K562 (cell line): ENCODE data around the gene SEPTIN8. TPM values are rescaled to one million over a fixed set of nuclear protein-coding genes. Genes with fewer than 3 reads are reported as not detected.

ENCODE experiments used
- ATAC-seq: fragments of 200-7000 bp; cut with Tn5 transposase; 3 replicates; pipeline ENCODE4 v1.9.1; 2020; ENCODE audit warnings: moderate library complexity
- BruUV-seq: library from RNA; stranded (reverse); fragments of 400-500 nt; replicated peaks from 2 replicates; lab custom pipeline; 2021; lab: Mats Ljungman, UMichigan
- CTCF ChIA-PET: fragments of 300-600 bp; formaldehyde crosslinking; extraction: SDS; loops from one replicate; lab custom pipeline; 2021; ENCODE audit warnings: low intra/inter-chr PET ratio; lab: Yijun Ruan, JAX
- POLR2A ChIA-PET: fragments of 300-600, 350-650 bp; sonication (Branson Sonifier 250); formaldehyde crosslinking; extraction: SDS; loops from one replicate; lab custom pipeline; 2021; ENCODE audit warnings: antibody characterized with exemption, inconsistent platforms; lab: Yijun Ruan, JAX
- DNase-seq, 4 experiments: peaks; one replicate each; pipeline versions ENCODE4 v3.0.0 to v3.0.0-alpha.2; 2011 to 2018; ENCODE audit warnings: low spot score in 3 of 4, mixed read lengths in 3 of 4; ENCODE audit errors: extremely low read depth in 1 of 4
- FAIRE-seq: peaks from 2 replicates; lab custom pipeline; 2011; peaks lifted over from hg19 to GRCh38; lab: Jason Lieb, UNC
- H2AFZ ChIP-seq: 2 replicates; pipeline ENCODE4 v1.6.0; 2011; ENCODE audit warnings: low read depth, low read length, control low read depth, inconsistent platforms
- H3K27ac ChIP-seq: fragments of 200-600 bp; 3 replicates; pipeline ENCODE4 v1.8.0; 2011; ENCODE audit warnings: low read depth, mild to moderate bottlenecking, control low read depth, inconsistent platforms, low read length, moderate library complexity, mixed read lengths; ENCODE audit errors: extremely low read depth
- H3K27me3 ChIP-seq, 2 experiments: fragments of 300-600 bp in 1 of 2; 2 replicates in 1 of 2; 3 replicates in 1 of 2; pipeline versions ENCODE4 v1.6.0 to v1.8.0; 2011; ENCODE audit warnings: inconsistent platforms in 2 of 2, low read length in 2 of 2, mild to moderate bottlenecking in 1 of 2, mixed read lengths in 1 of 2, moderate library complexity in 1 of 2; ENCODE audit not compliant: control insufficient read depth in 2 of 2, insufficient read depth in 2 of 2
- H3K36me3 ChIP-seq: fragments of 300-600 bp; 3 replicates; pipeline ENCODE4 v1.8.0; 2011; ENCODE audit warnings: mild to moderate bottlenecking, low read length, inconsistent platforms; ENCODE audit not compliant: control insufficient read depth, insufficient read depth
- H3K4me1 ChIP-seq, 2 experiments: fragments of 200-600 bp in 1 of 2; replicated peaks in 1 of 2; 2 replicates in 1 of 2; 3 replicates in 1 of 2; pipeline versions ENCODE4 v1.5.1 to v1.8.0; 2011; ENCODE audit warnings: inconsistent platforms in 2 of 2, low read length in 2 of 2, mild to moderate bottlenecking in 1 of 2, mixed read lengths in 1 of 2, moderate library complexity in 1 of 2; ENCODE audit not compliant: control insufficient read depth in 2 of 2, insufficient read depth in 2 of 2
- H3K4me2 ChIP-seq: 2 replicates; pipeline ENCODE4 v1.6.1; 2011; ENCODE audit warnings: low read length, control low read depth, inconsistent platforms, mixed read lengths; ENCODE audit not compliant: insufficient read depth
- H3K4me3 ChIP-seq: fragments of 200-600 bp; sonication (generic), shearing (Covaris generic); 2 replicates; pipeline ENCODE4 v1.5.1; 2016; ENCODE audit warnings: control low read depth, inconsistent platforms
- H3K79me2 ChIP-seq: fragments of 200-600 bp; 3 replicates; pipeline ENCODE4 v1.8.0; 2011; ENCODE audit warnings: low read length, inconsistent platforms; ENCODE audit not compliant: control insufficient read depth, insufficient read depth
- H3K9ac ChIP-seq, 2 experiments: 2 replicates each; pipeline versions ENCODE4 v1.6.0 to v1.6.1; 2011; ENCODE audit warnings: low read depth in 2 of 2, low read length in 2 of 2, control low read depth in 1 of 2, inconsistent platforms in 1 of 2, mild to moderate bottlenecking in 1 of 2, mixed read lengths in 1 of 2; ENCODE audit not compliant: insufficient read depth in 1 of 2
- H3K9me1 ChIP-seq: one replicate; pipeline ENCODE4 v1.6.0; 2011; ENCODE audit warnings: inconsistent platforms, mild to moderate bottlenecking, low read length, moderate library complexity; ENCODE audit not compliant: control insufficient read depth, insufficient read depth
- H3K9me3 ChIP-seq: replicated peaks from 2 replicates; pipeline ENCODE4 v1.5.1; 2011; ENCODE audit warnings: low read depth, low read length, inconsistent platforms; ENCODE audit not compliant: control insufficient read depth, insufficient read depth
- H4K20me1 ChIP-seq: replicated peaks from 2 replicates; pipeline ENCODE4 v1.6.1; 2011; ENCODE audit warnings: low read length, inconsistent platforms, mixed read lengths; ENCODE audit not compliant: control insufficient read depth, insufficient read depth
- CTBP1 ChIP-seq: fragments of 450-650 bp; IDR thresholded peaks from 2 replicates; pipeline ENCODE4 v1.6.1; 2016; ENCODE audit warnings: borderline replicate concordance
- CTCFL ChIP-seq: IDR thresholded peaks from 2 replicates; pipeline ENCODE4 v1.6.1; 2011; ENCODE audit warnings: borderline replicate concordance, low read depth, mild to moderate bottlenecking, moderate library complexity, low read length; ENCODE audit not compliant: insufficient read depth, poor library complexity, severe bottlenecking
- MYC ChIP-seq, 2 experiments: fragments of 250-450 bp in 1 of 2; sonication (Bioruptor Pico) in 1 of 2; IDR thresholded peaks; 2 replicates each; pipeline versions ENCODE4 v1.5.1 to v1.6.1; 2012 to 2021; ENCODE audit warnings: low read depth in 2 of 2, borderline replicate concordance in 1 of 2, improper control_type of control experiment in 1 of 2, low read length in 1 of 2, mild to moderate bottlenecking in 1 of 2, moderate library complexity in 1 of 2
- RAD21 ChIP-seq, 2 experiments: fragments of 250-450 bp in 1 of 2; fragments of 450-650 bp in 1 of 2; sonication (Bioruptor Pico) in 1 of 2; formaldehyde crosslinking in 1 of 2; IDR thresholded peaks in 1 of 2; conservative IDR thresholded peaks in 1 of 2; 2 replicates each; pipeline versions ENCODE4 v1.4.0 to v1.8.0; 2020 to 2022; ENCODE audit warnings: mild to moderate bottlenecking in 2 of 2, moderate library complexity in 1 of 2
- REST ChIP-seq, 2 experiments: fragments of 450-650 bp; formaldehyde crosslinking in 1 of 2; IDR thresholded peaks; 2 replicates each; pipeline versions ENCODE4 v1.4.0 to v1.6.1; 2014 to 2020; ENCODE audit warnings: mild to moderate bottlenecking in 2 of 2, borderline replicate concordance in 1 of 2, low read depth in 1 of 2
- SOX6 ChIP-seq: fragments of 450-650 bp; IDR thresholded peaks from 2 replicates; pipeline ENCODE4 v1.6.1; 2014; ENCODE audit warnings: mild to moderate bottlenecking
- TFAP4 ChIP-seq: sonication (generic); formaldehyde crosslinking; IDR thresholded peaks from 2 replicates; pipeline ENCODE4 v1.8.0; 2022; ENCODE audit warnings: missing genetic modification reagents, mild to moderate bottlenecking, moderate library complexity, borderline replicate concordance
- WGBS: fragments of 100-300 bp; shearing (Covaris generic); methylation state at CpG from one replicate; pipeline ENCODE4 v1.1.6; 2016; ENCODE audit warnings: low coverage, mixed read lengths; ENCODE audit not compliant: insufficient coverage; ENCODE audit errors: missing lambda C conversion rate; 5-methylcytosine and 5-hydroxymethylcytosine counted together
- in situ Hi-C: fragments of 300-500 bp; cut with MboI; formaldehyde crosslinking; loops from 4 replicates; pipeline ENCODE4 v1.15.0; 2018; ENCODE audit warnings: inconsistent platforms, mixed read lengths
- intact Hi-C: fragments of 100-400 bp; cut with micrococcal nuclease; formaldehyde crosslinking; loops from 2 replicates; pipeline ENCODE4 v1.14.2; 2022
- polyA plus RNA-seq, 8 experiments: library from polyadenylated mRNA; depleted of rRNA in 4 of 8; stranded (reverse) in 5 of 8; unstranded in 3 of 8; fragments of >200 nt; fragmentation: Nextera tagmentation in 2 of 8; fragmentation: Illumina TruSeq in 1 of 8; extraction: Ambion mirVana in 2 of 8; extraction: Trizol in 1 of 8; gene quantifications; 2 replicates each; pipeline versions ENCODE4 v1.2.1 to v1.2.3, GENCODE V29; 2011 to 2014; ENCODE audit warnings: inconsistent platforms in 1 of 8, missing spikeins in 1 of 8
- total RNA-seq, 7 experiments: library from RNA; depleted of rRNA in 6 of 7; stranded (reverse); fragments of >200 nt in 6 of 7; fragmentation: Illumina TruSeq in 2 of 7; extraction: Trizol in 2 of 7; gene quantifications; 2 replicates each; pipeline versions ENCODE4 v1.2.1 to v1.2.3, GENCODE V29; 2011 to 2021; ENCODE audit warnings: low replicate concordance in 1 of 7

SEPTIN8 gene
- total and polyA plus RNA-seq, 9 of the 15 experiments (the other 6 are each of a cell fraction or from before 2014, with no cell fraction given), result 19.3 to 142 (median 101) TPM

GRCh38 chr5:132807163-132807838 is 30.3 kb upstream of the SEPTIN8 start:
- peak; percentile 93 for ATAC-seq
- Histone ChIP-seq H3K4me2 (0 out of 2 replicates have a peak overlapping the region, but pooled peaks have one; percentile 9), H3K36me3 (no peaks in the 10 kb centered on the region), H3K27ac (no peak overlapping the region), H3K27me3 (no peaks in the 10 kb centered on the region), H2AFZ (peak overlapping the region; percentile 62), H3K4me3 (no peak overlapping the region), H3K9me3 (no peaks in the 10 kb centered on the region; the same call in 1 of the 2 replicates), H4K20me1 (no peaks in the 10 kb centered on the region), H3K4me1 (peaks cover 7 to 10% of the 10 kb centered on the region in 2 experiments; a peak in 3 of 5 replicates), H3K9ac (peak overlapping the region; percentile 4 to 70; a peak in 1 of 4 replicates), H3K79me2 (no peaks in the 10 kb centered on the region), H3K9me1 (no peaks in the 10 kb centered on the region)
- intact Hi-C loops, result loop anchor here (2.0 kb wide), 2 partner anchors 32 to 60 kb away; partner anchors contain the start of genes GDF9 and UQCRQ
- DNase-seq, result peak in 2 of 4 experiments; percentile 60 to 70
- WGBS, result 39% methylated on average over 12 of the region's 12 CpGs
- CTCF ChIA-PET, result no interaction called here
- no TSS peak for BruUV-seq
- POLR2A ChIA-PET, result interaction anchor here (0.8 to 1.9 kb wide), 9 partner anchors 10 to 75 kb away, joined by 3 to 9 read pairs (median 4); no protein-coding TSS in a partner anchor
- in situ Hi-C loops, result no loop called here
- FAIRE-seq, result peak; percentile 70
- TF ChIP-seq SOX6 (peak; percentile 28; the same call in 1 of the 2 replicates), TFAP4 (CRISPR knock-in tag) (peak; percentile 31; the same call in 1 of the 2 replicates), REST (IDR thresholded peaks at IDR 0.05; ENCODE audit: borderline replicate concordance) (peak; percentile 49; the same call in 1 of the 2 replicates), REST (CRISPR knock-in tag; IDR thresholded peaks at IDR 0.05; ENCODE audit: low read depth) (no peak), CTCFL (no peak), RAD21 (CRISPR knock-in tag; conservative IDR thresholded peaks at IDR 0.05 in 1 of 2, IDR thresholded peaks at IDR 0.05 in 1 of 2) (peak; percentile 35 to 48; a peak in 3 of 4 replicates), MYC (IDR thresholded peaks at IDR 0.05; ENCODE audit: low read depth, low read length) (peak; percentile 34; the same call in 1 of the 2 replicates), MYC (CRISPR knock-in tag; IDR thresholded peaks at IDR 0.05; ENCODE audit: borderline replicate concordance, low read depth) (no peak), CTBP1 (peak; percentile 60; the same call in 1 of the 2 replicates)
